Peyer's patch (tissue), 4 donors: ENCODE results near the gene ZFHX3.

Experiments used
- CTCF ChIP-seq, 6 experiments: fragments of 450-650 bp in 4 of 6; fragments of 200-600 bp in 2 of 6; sonication (generic) in 1 of 6; IDR thresholded peaks; one replicate each; pipeline ENCODE4 v1.5.1; 2017 to 2019; ENCODE audit warnings: antibody characterized with exemption in 6 of 6, mild to moderate bottlenecking in 3 of 6, moderate library complexity in 1 of 6
- POLR2A ChIP-seq, 2 donors: fragments of 450-650 bp; IDR thresholded peaks; one replicate each; pipeline ENCODE4 v1.5.1; 2017; ENCODE audit warnings: antibody characterized with exemption in 2 of 2, mild to moderate bottlenecking in 2 of 2, moderate library complexity in 2 of 2

- TF ChIP-seq CTCF (IDR thresholded peaks at IDR 0.05) = no peak
- TF ChIP-seq POLR2A (IDR thresholded peaks at IDR 0.05) = no peak
Observed at GRCh38 chr16:72884037-72884436, 163.9 kb downstream of the ZFHX3 start.
